K562 (cell line): ENCODE data around the gene TMEM205. TPM values are rescaled to one million over a fixed set of nuclear protein-coding genes. Genes with fewer than 3 reads are reported as not detected.

Source experiments
- CHCHD3 ChIP-seq: fragments of 250-450 bp; sonication (Bioruptor Pico); IDR thresholded peaks from 2 replicates; pipeline ENCODE4 v2.1.2; 2022; ENCODE audit warnings: mild to moderate bottlenecking
- EWSR1 ChIP-seq: fragments of 450-650 bp; IDR thresholded peaks from 2 replicates; pipeline ENCODE4 v1.6.1; 2018; ENCODE audit warnings: borderline replicate concordance, mild to moderate bottlenecking, low read depth, moderate library complexity; ENCODE audit not compliant: partially characterized antibody
- POLR2A ChIP-seq: fragments of 450-650 bp; conservative IDR thresholded peaks from 2 replicates; pipeline ENCODE4 v1.6.1; 2016
- POLR2B ChIP-seq: fragments of 450-650 bp; IDR thresholded peaks from 2 replicates; pipeline ENCODE4 v1.6.1; 2018; ENCODE audit warnings: low read depth; ENCODE audit not compliant: partially characterized antibody
- RFX7 ChIP-seq: fragments of 250-450 bp; sonication (Bioruptor Pico); IDR thresholded peaks from 2 replicates; pipeline ENCODE4 v1.5.1; 2021; ENCODE audit warnings: mild to moderate bottlenecking
- SREBF2 ChIP-seq: sonication (generic); formaldehyde crosslinking; IDR thresholded peaks from 2 replicates; pipeline ENCODE4 v1.4.0; 2020; ENCODE audit warnings: mild to moderate bottlenecking, missing genetic modification reagents
- SRSF3 ChIP-seq: fragments of 200-400 bp; formaldehyde crosslinking; IDR thresholded peaks from 2 replicates; pipeline ENCODE4 v1.6.1; 2016; ENCODE audit warnings: mild to moderate bottlenecking, low read length, moderate library complexity; ENCODE audit not compliant: insufficient read depth
- TFAM ChIP-seq: fragments of 250-450 bp; sonication (Bioruptor Pico); conservative IDR thresholded peaks from 2 replicates; pipeline ENCODE4 v1.5.0; 2021; ENCODE audit warnings: mild to moderate bottlenecking, moderate library complexity
- ZFPM2 ChIP-seq: fragments of 250-450 bp; sonication (Bioruptor Pico); IDR thresholded peaks from 2 replicates; pipeline ENCODE4 v1.5.1; 2022; ENCODE audit warnings: mild to moderate bottlenecking
- ZNF197 ChIP-seq: fragments of 200-800 bp; sonication (Bioruptor generic); IDR thresholded peaks from 2 replicates; pipeline ENCODE4 v1.6.1; 2016; ENCODE audit warnings: low read depth, missing genetic modification characterization, missing compliant biosample characterization
- ZNF696 ChIP-seq: fragments of 250-450 bp; sonication (Bioruptor Pico); conservative IDR thresholded peaks from 2 replicates; pipeline ENCODE4 v1.4.0; 2020; ENCODE audit warnings: mild to moderate bottlenecking, moderate library complexity
- polyA plus RNA-seq, 8 experiments: library from polyadenylated mRNA; depleted of rRNA in 4 of 8; stranded (reverse) in 5 of 8; unstranded in 3 of 8; fragments of >200 nt; fragmentation: Nextera tagmentation in 2 of 8; fragmentation: Illumina TruSeq in 1 of 8; extraction: Ambion mirVana in 2 of 8; extraction: Trizol in 1 of 8; gene quantifications; 2 replicates each; pipeline versions ENCODE4 v1.2.1 to v1.2.3, GENCODE V29; 2011 to 2014; ENCODE audit warnings: inconsistent platforms in 1 of 8, missing spikeins in 1 of 8
- total RNA-seq, 7 experiments: library from RNA; depleted of rRNA in 6 of 7; stranded (reverse); fragments of >200 nt in 6 of 7; fragmentation: Illumina TruSeq in 2 of 7; extraction: Trizol in 2 of 7; gene quantifications; 2 replicates each; pipeline versions ENCODE4 v1.2.1 to v1.2.3, GENCODE V29; 2011 to 2021; ENCODE audit warnings: low replicate concordance in 1 of 7
- TF ChIP-seq, protein P1 (sequence below): IDR thresholded peaks from 3 replicates; pipeline ENCODE4 v1.6.1; 2011; ENCODE audit warnings: borderline replicate concordance, mild to moderate bottlenecking, moderate library complexity; ENCODE audit not compliant: insufficient read length; ENCODE audit errors: extremely low read depth
- TF ChIP-seq, protein P2 (sequence below), 2 experiments: fragments of 450-650 bp; conservative IDR thresholded peaks; 2 replicates each; pipeline ENCODE4 v1.6.1; 2017; ENCODE audit warnings: mild to moderate bottlenecking in 2 of 2, moderate library complexity in 2 of 2
- TF ChIP-seq, protein P3 (sequence below): fragments of 450-650 bp; IDR thresholded peaks from 2 replicates; pipeline ENCODE4 v1.6.1; 2016
- TF ChIP-seq, protein P4 (sequence below): fragments of 450-650 bp; formaldehyde crosslinking; IDR thresholded peaks from 2 replicates; pipeline ENCODE4 v1.4.0; 2020; ENCODE audit warnings: mild to moderate bottlenecking, moderate library complexity
- TF ChIP-seq, protein P5 (sequence below), 2 experiments: IDR thresholded peaks; 2 replicates each; pipeline ENCODE4 v1.6.1; 2011; ENCODE audit warnings: borderline replicate concordance in 1 of 2, control low read depth in 1 of 2, low read depth in 1 of 2, low read length in 1 of 2, mild to moderate bottlenecking in 1 of 2, mixed read lengths in 1 of 2, moderate library complexity in 1 of 2; ENCODE audit not compliant: insufficient read depth in 1 of 2, insufficient read length in 1 of 2, poor library complexity in 1 of 2, severe bottlenecking in 1 of 2; ENCODE audit errors: extremely low read depth in 1 of 2
- TF ChIP-seq, protein P6 (sequence below): sonication (generic); formaldehyde crosslinking; IDR thresholded peaks from 2 replicates; pipeline ENCODE4 v1.8.1; 2022; ENCODE audit warnings: missing genetic modification reagents

TMEM205 gene
- total and polyA plus RNA-seq, 9 of the 15 experiments (the other 6 are each of a cell fraction or from before 2014, with no cell fraction given), result 21.3 to 81.5 (median 44.1) TPM

DNA sequence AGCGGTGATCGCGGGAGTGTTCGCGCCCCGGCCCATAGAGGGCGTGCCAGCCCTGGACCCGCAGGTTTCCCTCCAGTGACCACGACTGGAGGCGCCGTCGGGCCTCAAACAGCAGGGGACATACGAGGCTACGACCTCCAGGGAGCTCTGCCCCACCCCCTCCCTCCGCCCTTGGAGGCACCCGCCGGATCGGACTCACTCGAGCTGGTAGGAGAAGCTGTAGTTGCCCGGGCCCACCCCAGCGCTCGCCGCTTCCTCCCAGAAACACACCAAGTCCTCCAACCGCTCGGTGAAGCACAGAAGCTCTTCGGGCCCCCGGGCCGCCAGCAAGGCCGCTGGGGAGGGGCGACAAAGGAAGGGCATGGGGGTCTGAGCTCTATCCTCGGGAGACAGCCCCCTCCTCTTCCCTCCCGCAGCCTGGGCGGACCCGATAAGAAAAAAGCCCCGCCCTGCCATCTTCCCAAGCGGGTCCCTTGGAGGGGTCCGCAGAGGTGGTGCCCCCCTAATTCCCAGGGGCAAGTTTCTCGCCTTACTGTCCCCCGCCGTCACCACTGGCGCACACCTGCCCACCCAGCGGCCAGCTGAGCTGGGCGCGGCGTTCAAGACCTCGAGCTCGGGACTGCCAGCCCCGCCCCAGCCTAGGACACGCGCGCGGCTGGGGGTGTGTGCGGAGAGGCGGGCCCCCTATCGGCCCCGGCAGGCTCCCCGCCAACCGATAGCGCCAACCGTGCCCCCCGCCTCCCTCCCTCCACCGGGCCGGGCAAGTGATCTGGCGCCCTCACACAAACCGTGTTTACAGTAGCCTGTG lies 37.0 kb upstream of the TMEM205 start (continued):
- no peak for TF ChIP-seq SRSF3
- TF ChIP-seq SREBF2, result no peak
- TF ChIP-seq, protein P1, sequence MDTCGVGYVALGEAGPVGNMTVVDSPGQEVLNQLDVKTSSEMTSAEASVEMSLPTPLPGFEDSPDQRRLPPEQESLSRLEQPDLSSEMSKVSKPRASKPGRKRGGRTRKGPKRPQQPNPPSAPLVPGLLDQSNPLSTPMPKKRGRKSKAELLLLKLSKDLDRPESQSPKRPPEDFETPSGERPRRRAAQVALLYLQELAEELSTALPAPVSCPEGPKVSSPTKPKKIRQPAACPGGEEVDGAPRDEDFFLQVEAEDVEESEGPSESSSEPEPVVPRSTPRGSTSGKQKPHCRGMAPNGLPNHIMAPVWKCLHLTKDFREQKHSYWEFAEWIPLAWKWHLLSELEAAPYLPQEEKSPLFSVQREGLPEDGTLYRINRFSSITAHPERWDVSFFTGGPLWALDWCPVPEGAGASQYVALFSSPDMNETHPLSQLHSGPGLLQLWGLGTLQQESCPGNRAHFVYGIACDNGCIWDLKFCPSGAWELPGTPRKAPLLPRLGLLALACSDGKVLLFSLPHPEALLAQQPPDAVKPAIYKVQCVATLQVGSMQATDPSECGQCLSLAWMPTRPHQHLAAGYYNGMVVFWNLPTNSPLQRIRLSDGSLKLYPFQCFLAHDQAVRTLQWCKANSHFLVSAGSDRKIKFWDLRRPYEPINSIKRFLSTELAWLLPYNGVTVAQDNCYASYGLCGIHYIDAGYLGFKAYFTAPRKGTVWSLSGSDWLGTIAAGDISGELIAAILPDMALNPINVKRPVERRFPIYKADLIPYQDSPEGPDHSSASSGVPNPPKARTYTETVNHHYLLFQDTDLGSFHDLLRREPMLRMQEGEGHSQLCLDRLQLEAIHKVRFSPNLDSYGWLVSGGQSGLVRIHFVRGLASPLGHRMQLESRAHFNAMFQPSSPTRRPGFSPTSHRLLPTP, result no peak
- TF ChIP-seq, protein P2, sequence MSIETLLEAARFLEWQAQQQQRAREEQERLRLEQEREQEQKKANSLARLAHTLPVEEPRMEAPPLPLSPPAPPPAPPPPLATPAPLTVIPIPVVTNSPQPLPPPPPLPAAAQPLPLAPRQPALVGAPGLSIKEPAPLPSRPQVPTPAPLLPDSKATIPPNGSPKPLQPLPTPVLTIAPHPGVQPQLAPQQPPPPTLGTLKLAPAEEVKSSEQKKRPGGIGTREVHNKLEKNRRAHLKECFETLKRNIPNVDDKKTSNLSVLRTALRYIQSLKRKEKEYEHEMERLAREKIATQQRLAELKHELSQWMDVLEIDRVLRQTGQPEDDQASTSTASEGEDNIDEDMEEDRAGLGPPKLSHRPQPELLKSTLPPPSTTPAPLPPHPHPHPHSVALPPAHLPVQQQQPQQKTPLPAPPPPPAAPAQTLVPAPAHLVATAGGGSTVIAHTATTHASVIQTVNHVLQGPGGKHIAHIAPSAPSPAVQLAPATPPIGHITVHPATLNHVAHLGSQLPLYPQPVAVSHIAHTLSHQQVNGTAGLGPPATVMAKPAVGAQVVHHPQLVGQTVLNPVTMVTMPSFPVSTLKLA (conservative IDR thresholded peaks at IDR 0.05), result peak; percentile 93 to 96
- no peak for TF ChIP-seq RFX7 (CRISPR knock-in tag)
- no peak for TF ChIP-seq ZNF696 (CRISPR knock-in tag)
- TF ChIP-seq POLR2B, result no peak
- TF ChIP-seq ZFPM2 (CRISPR knock-in tag), result no peak
- TF ChIP-seq, protein P3, sequence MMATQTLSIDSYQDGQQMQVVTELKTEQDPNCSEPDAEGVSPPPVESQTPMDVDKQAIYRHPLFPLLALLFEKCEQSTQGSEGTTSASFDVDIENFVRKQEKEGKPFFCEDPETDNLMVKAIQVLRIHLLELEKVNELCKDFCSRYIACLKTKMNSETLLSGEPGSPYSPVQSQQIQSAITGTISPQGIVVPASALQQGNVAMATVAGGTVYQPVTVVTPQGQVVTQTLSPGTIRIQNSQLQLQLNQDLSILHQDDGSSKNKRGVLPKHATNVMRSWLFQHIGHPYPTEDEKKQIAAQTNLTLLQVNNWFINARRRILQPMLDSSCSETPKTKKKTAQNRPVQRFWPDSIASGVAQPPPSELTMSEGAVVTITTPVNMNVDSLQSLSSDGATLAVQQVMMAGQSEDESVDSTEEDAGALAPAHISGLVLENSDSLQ, result no peak
- peak; percentile 44; the same call in 1 of the 2 replicates for TF ChIP-seq POLR2A
- TF ChIP-seq, protein P4, sequence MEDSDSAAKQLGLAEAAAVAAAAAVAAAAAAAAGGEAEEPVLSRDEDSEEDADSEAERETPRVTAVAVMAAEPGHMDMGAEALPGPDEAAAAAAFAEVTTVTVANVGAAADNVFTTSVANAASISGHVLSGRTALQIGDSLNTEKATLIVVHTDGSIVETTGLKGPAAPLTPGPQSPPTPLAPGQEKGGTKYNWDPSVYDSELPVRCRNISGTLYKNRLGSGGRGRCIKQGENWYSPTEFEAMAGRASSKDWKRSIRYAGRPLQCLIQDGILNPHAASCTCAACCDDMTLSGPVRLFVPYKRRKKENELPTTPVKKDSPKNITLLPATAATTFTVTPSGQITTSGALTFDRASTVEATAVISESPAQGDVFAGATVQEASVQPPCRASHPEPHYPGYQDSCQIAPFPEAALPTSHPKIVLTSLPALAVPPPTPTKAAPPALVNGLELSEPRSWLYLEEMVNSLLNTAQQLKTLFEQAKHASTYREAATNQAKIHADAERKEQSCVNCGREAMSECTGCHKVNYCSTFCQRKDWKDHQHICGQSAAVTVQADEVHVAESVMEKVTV (CRISPR knock-in tag), result no peak
- TF ChIP-seq, protein P5, sequence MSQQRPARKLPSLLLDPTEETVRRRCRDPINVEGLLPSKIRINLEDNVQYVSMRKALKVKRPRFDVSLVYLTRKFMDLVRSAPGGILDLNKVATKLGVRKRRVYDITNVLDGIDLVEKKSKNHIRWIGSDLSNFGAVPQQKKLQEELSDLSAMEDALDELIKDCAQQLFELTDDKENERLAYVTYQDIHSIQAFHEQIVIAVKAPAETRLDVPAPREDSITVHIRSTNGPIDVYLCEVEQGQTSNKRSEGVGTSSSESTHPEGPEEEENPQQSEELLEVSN (IDR thresholded peaks at IDR 0.05; ENCODE audit: borderline replicate concordance in 1 of 2, extremely low read depth in 1 of 2, insufficient read depth in 1 of 2, insufficient read length in 1 of 2, low read depth in 1 of 2, low read length in 1 of 2, poor library complexity in 1 of 2, severe bottlenecking in 1 of 2), result peak; percentile 94 to 96
- no peak for TF ChIP-seq TFAM (CRISPR knock-in tag)
- no peak for TF ChIP-seq EWSR1
- TF ChIP-seq CHCHD3, result no peak
- TF ChIP-seq, protein P6, sequence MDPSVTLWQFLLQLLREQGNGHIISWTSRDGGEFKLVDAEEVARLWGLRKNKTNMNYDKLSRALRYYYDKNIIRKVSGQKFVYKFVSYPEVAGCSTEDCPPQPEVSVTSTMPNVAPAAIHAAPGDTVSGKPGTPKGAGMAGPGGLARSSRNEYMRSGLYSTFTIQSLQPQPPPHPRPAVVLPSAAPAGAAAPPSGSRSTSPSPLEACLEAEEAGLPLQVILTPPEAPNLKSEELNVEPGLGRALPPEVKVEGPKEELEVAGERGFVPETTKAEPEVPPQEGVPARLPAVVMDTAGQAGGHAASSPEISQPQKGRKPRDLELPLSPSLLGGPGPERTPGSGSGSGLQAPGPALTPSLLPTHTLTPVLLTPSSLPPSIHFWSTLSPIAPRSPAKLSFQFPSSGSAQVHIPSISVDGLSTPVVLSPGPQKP, result no peak
- no peak for TF ChIP-seq ZNF197
